HG02938 (cell line): ENCODE data around the gene PLS3.

Experiments
- ATAC-seq: cut with Tn5 transposase; IDR thresholded peaks from one replicate; pipeline ENCODE4 v1.9.1; 2021; ENCODE audit warnings: mild to moderate bottlenecking, moderate library complexity; ENCODE audit not compliant: unreplicated experiment

PLS3 gene

GRCh38 chrX:115564243-115564642, 3.3 kb downstream of the PLS3 start:
- ATAC-seq, result no peak

GRCh38 chrX:115565888-115566287, 4.9 kb downstream of the PLS3 start:
- ATAC-seq, result no peak

GRCh38 chrX:115571712-115572111, 10.7 kb downstream of the PLS3 start:
- ATAC-seq, result no peak

GRCh38 chrX:115573185-115573584, 12.2 kb downstream of the PLS3 start:
- no peak for ATAC-seq

GRCh38 chrX:115576676-115577075, 15.7 kb downstream of the PLS3 start:
- ATAC-seq, result no peak

- ATAC-seq, result no peak
Observed at GRCh38 chrX:115579327-115579726, 18.4 kb downstream of the PLS3 start.

GRCh38 chrX:115579786-115580294, 18.9 kb downstream of the PLS3 start:
- no peak for ATAC-seq

- ATAC-seq, result no peak
Observed at GRCh38 chrX:115581759-115582615, 21.0 kb downstream of the PLS3 start.

- ATAC-seq, result no peak
Observed at GRCh38 chrX:115582616-115583495, 21.9 kb downstream of the PLS3 start.

GRCh38 chrX:115583496-115584004, 22.6 kb downstream of the PLS3 start:
- ATAC-seq, result no peak

- peak; percentile 59 for ATAC-seq
Observed at GRCh38 chrX:115584696-115585095, 23.7 kb downstream of the PLS3 start.

GRCh38 chrX:115588179-115588578, 27.2 kb downstream of the PLS3 start:
- no peak for ATAC-seq

GRCh38 chrX:115589419-115589818, 28.4 kb downstream of the PLS3 start:
- no peak for ATAC-seq

GRCh38 chrX:115591420-115591819, 30.4 kb downstream of the PLS3 start:
- ATAC-seq, result no peak

GRCh38 chrX:115591856-115592842, 31.2 kb downstream of the PLS3 start:
- ATAC-seq, result no peak

- no peak for ATAC-seq
Observed at GRCh38 chrX:115592997-115593734, 32.2 kb downstream of the PLS3 start.

GRCh38 chrX:115595049-115595448, 34.1 kb downstream of the PLS3 start:
- no peak for ATAC-seq

- no peak for ATAC-seq
Observed at GRCh38 chrX:115598556-115598955, 37.6 kb downstream of the PLS3 start.

- ATAC-seq, result no peak
Observed at GRCh38 chrX:115602308-115602707, 41.3 kb downstream of the PLS3 start.
